HG03196 (cell line): ENCODE data around the gene ETNK1.

Experiments
- ATAC-seq: cut with Tn5 transposase; IDR thresholded peaks from one replicate; pipeline ENCODE4 v1.9.1; 2021; ENCODE audit not compliant: unreplicated experiment

ETNK1 gene

DNA sequence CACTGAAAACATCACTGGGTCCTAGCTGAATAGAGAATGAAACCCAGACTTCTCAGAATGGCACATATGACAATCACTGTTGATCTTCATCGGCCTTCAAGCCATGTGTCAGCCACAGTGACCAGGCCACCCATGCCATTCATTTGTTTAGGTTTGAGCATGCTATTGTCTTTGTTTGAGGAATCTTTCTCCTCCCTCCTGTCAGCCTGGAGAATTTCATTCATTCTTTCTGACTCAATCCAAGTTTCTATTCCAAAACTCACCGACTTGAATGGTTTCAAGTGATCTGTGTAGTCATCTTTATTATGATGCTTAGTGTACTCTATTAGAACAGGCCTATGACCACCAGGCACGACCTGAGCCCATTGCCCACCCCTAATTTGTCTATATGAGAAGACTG lies 106.3 kb downstream of the ETNK1 start:
- ATAC-seq, result no peak

DNA sequence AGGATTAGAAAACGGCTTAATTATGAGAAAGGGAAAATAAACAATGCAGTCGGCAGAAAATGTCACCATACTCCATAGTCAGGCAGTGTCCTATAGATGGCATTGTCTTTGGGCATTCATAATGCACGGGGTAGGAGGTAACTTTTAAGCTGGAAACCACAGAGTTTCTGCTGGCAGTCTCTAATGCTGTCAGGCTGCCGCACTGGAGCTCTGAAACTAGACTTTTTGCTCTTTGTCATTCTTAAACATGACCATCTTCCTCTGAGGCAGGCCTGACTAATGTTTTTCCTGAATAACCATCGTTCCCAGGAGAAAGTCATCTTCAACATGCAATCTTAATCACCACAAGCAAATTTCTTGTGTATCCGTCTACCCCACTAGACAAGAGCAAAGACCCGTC lies 108.8 kb downstream of the ETNK1 start:
- ATAC-seq, result no peak

DNA sequence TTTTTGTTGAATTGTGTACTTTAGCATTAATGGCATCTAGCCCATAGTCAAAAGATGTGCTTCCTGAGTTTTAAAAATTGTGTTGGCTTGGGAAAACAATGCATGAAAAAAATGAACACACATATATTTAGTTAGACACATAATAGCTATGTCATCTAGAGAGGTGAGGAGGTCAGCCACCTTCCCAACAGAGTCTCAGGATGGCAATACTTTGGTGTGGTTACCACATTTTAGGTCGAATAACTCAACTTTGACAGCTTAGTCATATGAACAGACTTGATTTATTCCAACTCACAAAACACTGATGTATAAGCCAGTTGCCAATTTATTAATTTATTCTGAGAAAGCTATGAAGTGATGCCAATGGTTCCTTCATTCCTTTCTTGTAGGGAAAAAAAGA lies 114.0 kb downstream of the ETNK1 start:
- no peak for ATAC-seq
